AG10803 (cell line): ENCODE data around the gene ERO1B.

Source experiments
- DNase-seq: peaks from one replicate; pipeline ENCODE4 v3.0.0; 2010; ENCODE audit warnings: low read depth
- H3K4me3 ChIP-seq: 2 replicates; pipeline ENCODE4 v1.5.1; 2011; ENCODE audit warnings: mild to moderate bottlenecking, low read length, control low read depth
- CTCF ChIP-seq: conservative IDR thresholded peaks from 2 replicates; pipeline ENCODE4 v1.5.1; 2011; ENCODE audit warnings: mild to moderate bottlenecking, low read length, control low read depth, inconsistent platforms

The ERO1B gene

DNA sequence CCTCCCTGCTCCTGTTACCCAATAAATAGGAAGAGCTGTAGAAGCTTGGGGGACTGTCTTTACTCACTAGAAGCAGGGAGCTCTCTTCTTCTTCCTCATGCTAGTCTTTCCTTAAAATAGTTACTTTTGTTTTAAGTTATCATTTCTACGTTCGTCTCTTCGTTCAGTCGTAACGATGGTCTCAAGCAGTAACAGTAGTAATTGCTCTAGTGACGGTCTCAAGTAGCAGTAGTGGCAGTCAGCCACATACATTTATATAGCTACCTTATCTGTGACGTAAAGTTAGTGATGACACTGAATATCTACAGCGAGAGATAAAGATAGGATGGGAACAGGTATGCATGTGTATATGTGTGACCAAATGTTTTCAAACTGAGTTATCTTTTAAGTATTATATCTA lies 15.4 kb upstream of the ERO1B start:
- no peak overlapping the region for H3K4me3 ChIP-seq
- no peak for TF ChIP-seq CTCF
- no peak for DNase-seq

DNA sequence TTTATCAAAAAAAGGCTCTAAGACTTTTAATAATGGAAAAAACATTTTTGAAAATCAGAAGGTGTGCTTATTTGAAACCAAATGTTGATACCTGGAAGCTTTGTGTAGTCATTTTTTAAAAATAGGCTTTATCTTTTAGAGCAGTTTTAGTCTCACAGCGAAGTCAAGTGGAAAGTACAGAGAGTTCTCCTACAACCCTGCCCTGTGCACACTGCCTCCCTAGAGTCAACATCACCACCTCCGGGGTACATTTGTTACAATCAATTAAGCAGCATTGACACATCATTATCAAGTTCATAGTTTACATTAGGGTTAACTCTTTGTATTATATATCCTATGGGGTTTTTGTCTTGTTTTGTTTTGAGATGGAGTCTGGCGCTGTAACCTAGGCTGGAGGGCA lies 10.7 kb upstream of the ERO1B start:
- no peak overlapping the region for H3K4me3 ChIP-seq
- no peak for DNase-seq
- no peak for TF ChIP-seq CTCF

GRCh38 chr1:236289492-236290131 lies 7.9 kb upstream of the ERO1B start:
- H3K4me3 ChIP-seq = no peak overlapping the region
- DNase-seq = no peak
- TF ChIP-seq CTCF = no peak

DNA sequence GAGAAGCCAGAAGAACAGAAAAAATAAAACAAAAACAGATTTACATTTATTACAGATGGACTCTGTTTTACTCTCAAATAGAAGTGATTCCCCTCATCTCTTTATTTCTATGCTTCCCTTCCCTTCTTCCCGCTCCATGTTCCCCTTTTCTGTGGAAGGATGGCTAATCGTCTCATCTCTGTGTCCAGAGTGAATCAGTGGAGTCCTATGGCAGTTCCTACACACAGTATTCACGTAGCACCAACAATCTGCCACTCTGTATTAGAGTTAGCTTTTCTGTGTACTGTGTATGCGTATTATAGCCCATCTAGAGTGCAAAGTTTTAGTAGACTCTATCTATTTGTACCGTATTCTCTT lies 6.8 kb upstream of the ERO1B start:
- TF ChIP-seq CTCF = no peak
- H3K4me3 ChIP-seq = no peak overlapping the region
- no peak for DNase-seq

GRCh38 chr1:236287757-236288619 lies 6.2 kb upstream of the ERO1B start:
- peak; percentile 18 for DNase-seq

DNA sequence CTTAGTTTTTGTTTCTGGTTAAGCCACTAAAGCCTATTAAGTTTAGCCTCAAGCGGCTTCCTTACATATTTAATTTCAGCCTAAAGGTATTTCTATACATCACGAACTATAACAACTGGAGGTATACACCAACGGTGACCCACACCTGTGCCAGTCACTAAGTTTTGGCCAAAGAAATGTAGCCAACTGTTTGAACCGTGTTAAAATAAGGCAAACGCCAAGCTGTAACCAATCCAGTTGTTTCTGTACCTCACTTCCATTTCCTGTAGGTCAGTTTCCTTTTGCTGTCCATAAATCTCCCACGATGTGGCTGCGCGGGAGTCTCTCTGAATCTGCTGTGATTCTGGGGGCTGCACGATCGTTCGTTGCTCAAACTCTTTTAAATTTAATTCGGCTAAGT lies 5.6 kb upstream of the ERO1B start:
- H3K4me3 ChIP-seq = no peak overlapping the region
- DNase-seq = no peak
- TF ChIP-seq CTCF = no peak

More at GRCh38 chr1:236287757-236288619, 6.2 kb upstream of the ERO1B start:
- no peak for TF ChIP-seq CTCF
- no peak overlapping the region for H3K4me3 ChIP-seq

GRCh38 chr1:236284291-236284721 lies 2.5 kb upstream of the ERO1B start:
- DNase-seq = no peak
- no peak for TF ChIP-seq CTCF
- H3K4me3 ChIP-seq = no peak overlapping the region
